Body of pancreas (tissue), 4 donors: ENCODE measurements around the gene PIGU. TPM values are rescaled to one million over a fixed set of nuclear protein-coding genes. Genes with fewer than 3 reads are reported as not detected.
A peak's percentile ranks its signal among the peaks of the same experiment; 100 is the strongest.

ENCODE experiments used
- ATAC-seq: fragments of 150-250 bp; one replicate; pipeline ENCODE4 v1.9.1; 2016
- DNase-seq, 4 donors: peaks; one replicate each; pipeline ENCODE4 v3.0.0-alpha.2; 2019
- H3K27ac ChIP-seq, 4 donors: fragments of 200-600 bp; sonication (generic); 1 replicate in 3 of 4; 2 replicates in 1 of 4; pipeline versions ENCODE4 v1.5.1 to v1.6.1; 2016 to 2019; ENCODE audit warnings: mild to moderate bottlenecking in 1 of 4, mixed read lengths in 1 of 4, moderate library complexity in 1 of 4
- H3K27me3 ChIP-seq, 2 donors: fragments of 200-600 bp; sonication (generic); one replicate each; pipeline ENCODE4 v1.6.0; 2016; ENCODE audit warnings: mild to moderate bottlenecking in 1 of 2
- H3K36me3 ChIP-seq, 2 donors: fragments of 200-600 bp; sonication (generic); replicated peaks in 1 of 2; 2 replicates each; pipeline ENCODE4 v1.5.1; 2016; ENCODE audit warnings: low read depth in 2 of 2; ENCODE audit not compliant: insufficient read depth in 1 of 2
- H3K4me1 ChIP-seq: fragments of 200-600 bp; sonication (generic); one replicate; pipeline ENCODE4 v1.6.0; 2016
- H3K4me3 ChIP-seq, 2 donors: fragments of 200-600 bp; sonication (generic); 1 replicate in 1 of 2; 2 replicates in 1 of 2; pipeline ENCODE4 v1.5.1; 2016 to 2019
- H3K9me3 ChIP-seq, 3 donors: fragments of 200-600 bp; sonication (generic); 1 replicate in 2 of 3; 2 replicates in 1 of 3; pipeline ENCODE4 v1.5.1; 2016
- POLR2A ChIP-seq, 3 donors: fragments of 450-650 bp; IDR thresholded peaks; one replicate each; pipeline ENCODE4 v1.6.1; 2016; ENCODE audit warnings: antibody characterized with exemption in 3 of 3, mild to moderate bottlenecking in 2 of 3
- WGBS, 2 donors: methylation state at CpG; one replicate each; pipeline ENCODE4 v1.1.5; 2017; 5-methylcytosine and 5-hydroxymethylcytosine counted together
- intact Hi-C: fragments of 100-400 bp; cut with DNase I; formaldehyde crosslinking; loops from one replicate; pipeline ENCODE4 v1.15.1; 2023
- total RNA-seq, 2 donors: library from RNA; depleted of rRNA; stranded (reverse); fragments of >200 nt; gene quantifications; one replicate each; pipeline ENCODE4 v1.1.0, GENCODE V29; 2016
- TF ChIP-seq, protein P1 (sequence below), 7 experiments: fragments of 450-650 bp in 4 of 7; fragments of 200-600 bp in 3 of 7; sonication (generic) in 3 of 7; IDR thresholded peaks; one replicate each; pipeline ENCODE4 v1.5.1; 2016 to 2019; ENCODE audit warnings: antibody characterized with exemption in 7 of 7

Gene PIGU
- total RNA-seq, 2 donors from 2014 or later, result 4.4 to 14.8 TPM

- TF ChIP-seq, protein P1, sequence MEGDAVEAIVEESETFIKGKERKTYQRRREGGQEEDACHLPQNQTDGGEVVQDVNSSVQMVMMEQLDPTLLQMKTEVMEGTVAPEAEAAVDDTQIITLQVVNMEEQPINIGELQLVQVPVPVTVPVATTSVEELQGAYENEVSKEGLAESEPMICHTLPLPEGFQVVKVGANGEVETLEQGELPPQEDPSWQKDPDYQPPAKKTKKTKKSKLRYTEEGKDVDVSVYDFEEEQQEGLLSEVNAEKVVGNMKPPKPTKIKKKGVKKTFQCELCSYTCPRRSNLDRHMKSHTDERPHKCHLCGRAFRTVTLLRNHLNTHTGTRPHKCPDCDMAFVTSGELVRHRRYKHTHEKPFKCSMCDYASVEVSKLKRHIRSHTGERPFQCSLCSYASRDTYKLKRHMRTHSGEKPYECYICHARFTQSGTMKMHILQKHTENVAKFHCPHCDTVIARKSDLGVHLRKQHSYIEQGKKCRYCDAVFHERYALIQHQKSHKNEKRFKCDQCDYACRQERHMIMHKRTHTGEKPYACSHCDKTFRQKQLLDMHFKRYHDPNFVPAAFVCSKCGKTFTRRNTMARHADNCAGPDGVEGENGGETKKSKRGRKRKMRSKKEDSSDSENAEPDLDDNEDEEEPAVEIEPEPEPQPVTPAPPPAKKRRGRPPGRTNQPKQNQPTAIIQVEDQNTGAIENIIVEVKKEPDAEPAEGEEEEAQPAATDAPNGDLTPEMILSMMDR (IDR thresholded peaks at IDR 0.05), result peak in 4 of 7 experiments; percentile 24 to 38 (median 25)
- TF ChIP-seq POLR2A (IDR thresholded peaks at IDR 0.05), result no peak
- Histone ChIP-seq H3K36me3 (peaks cover 0 to 5% of the 10 kb centered on the region in 2 donors), H3K4me1 (peaks cover 28% of the 10 kb centered on the region), H3K4me3 (peak overlapping the region; percentile 57 to 60), H3K9me3 (no peaks in the 10 kb centered on the region), H3K27me3 (no peaks in the 10 kb centered on the region), H3K27ac (peak overlapping the region; percentile 33 to 91 (median 74))
- DNase-seq (peak; percentile 70 to 79 (median 78)), ATAC-seq (peak; percentile 79)
- intact Hi-C loops, result no loop called here
- WGBS, 2 donors, result 2 to 3% methylated on average over 17 to 61 of the region's 61 CpGs
Observed at GRCh38 chr20:34709831-34710567, 33.1 kb upstream of the PIGU start.

DNA sequence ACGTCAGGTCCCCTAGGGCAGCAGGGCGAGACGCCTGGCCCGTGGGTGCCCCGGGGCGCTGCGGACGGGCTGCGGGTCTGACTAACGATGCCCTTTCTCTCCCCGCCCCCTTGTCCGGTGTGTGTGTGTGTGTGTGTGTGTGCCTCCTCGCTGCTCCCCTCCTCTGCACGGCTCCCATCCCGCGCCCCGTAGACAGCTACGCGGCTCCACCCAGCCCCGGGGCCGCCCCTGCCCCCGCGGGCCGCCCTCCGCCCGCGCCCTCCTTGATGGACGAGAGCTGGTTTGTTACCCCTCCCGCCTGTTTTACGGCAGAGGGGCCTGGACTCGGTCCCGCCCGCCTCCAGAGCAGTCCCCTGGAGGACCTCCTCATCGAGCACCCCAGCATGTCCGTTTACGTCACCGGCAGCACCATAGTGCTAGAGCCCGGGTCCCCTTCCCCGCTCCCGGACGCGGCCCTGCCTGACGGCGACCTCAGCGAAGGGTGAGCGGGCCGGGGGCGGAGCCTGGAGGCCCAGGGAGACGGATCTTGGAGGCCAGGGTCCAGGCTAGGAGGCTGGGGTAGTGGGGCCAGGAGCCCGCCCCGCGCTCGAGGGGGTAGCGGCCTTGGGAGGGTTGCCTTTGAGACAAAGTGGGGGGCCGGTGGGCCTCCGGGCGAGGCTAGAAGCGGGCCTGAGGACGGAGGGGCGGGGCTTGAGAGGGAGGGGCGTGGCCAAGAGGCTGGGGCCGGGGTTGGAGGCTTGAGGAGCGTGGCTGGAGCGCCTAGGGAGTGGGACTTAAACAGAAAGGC, 32.3 kb upstream of the PIGU start:
- Histone ChIP-seq H3K36me3 (peaks cover 0 to under 1% of the 10 kb centered on the region in 2 donors), H3K27me3 (no peaks in the 10 kb centered on the region), H3K27ac (peak overlapping the region; percentile 33 to 91 (median 74)), H3K9me3 (no peaks in the 10 kb centered on the region), H3K4me1 (peaks cover 32% of the 10 kb centered on the region), H3K4me3 (peak overlapping the region; percentile 57 to 60)
- intact Hi-C loops, result no loop called here
- 1% methylated on average over 16 to 64 of the region's 64 CpGs for WGBS, 2 donors
- TF ChIP-seq, protein P1 (IDR thresholded peaks at IDR 0.05), result no peak
- TF ChIP-seq POLR2A (IDR thresholded peaks at IDR 0.05), result peak in 2 of 3 donors; percentile 34 to 51
- ATAC-seq (peak; percentile 81), DNase-seq (peak; percentile 77 to 84 (median 80))

GRCh38 chr20:34708621-34709043, 31.7 kb upstream of the PIGU start:
- intact Hi-C loops, result no loop called here
- Histone ChIP-seq H3K4me3 (no peak overlapping the region), H3K27me3 (no peaks in the 10 kb centered on the region), H3K4me1 (peaks cover 33% of the 10 kb centered on the region), H3K9me3 (no peaks in the 10 kb centered on the region), H3K36me3 (no peaks in the 10 kb centered on the region), H3K27ac (peak overlapping the region in 3 of 4 donors; percentile 70 to 91 (median 79))
- ATAC-seq (no peak), DNase-seq (peak; percentile 37 to 57 (median 47))
- WGBS, 2 donors, result 18 to 29% methylated on average over 13 to 21 of the region's 22 CpGs
- TF ChIP-seq, protein P1 (IDR thresholded peaks at IDR 0.05), result peak in 6 of 7 experiments; percentile 12 to 32 (median 28)
- no peak for TF ChIP-seq POLR2A (IDR thresholded peaks at IDR 0.05)

GRCh38 chr20:34706912-34707784, 30.3 kb upstream of the PIGU start:
- H3K4me1 ChIP-seq, result peaks cover 39% of the 10 kb centered on the region
- peak overlapping the region in 2 of 4 donors; percentile 4 to 12 for H3K27ac ChIP-seq
- TF ChIP-seq POLR2A (IDR thresholded peaks at IDR 0.05), result no peak
- TF ChIP-seq, protein P1 (IDR thresholded peaks at IDR 0.05), result no peak
- no peak for ATAC-seq
- 56 to 100% methylated on average over 1 to 3 of the region's 3 CpGs for WGBS, 2 donors
- H3K9me3 ChIP-seq, result no peaks in the 10 kb centered on the region
- no peak overlapping the region for H3K4me3 ChIP-seq
- intact Hi-C loops, result no loop called here
- H3K36me3 ChIP-seq, result no peaks in the 10 kb centered on the region
- H3K27me3 ChIP-seq, result no peaks in the 10 kb centered on the region
- no peak for DNase-seq
